Left ventricle myocardium superior (tissue), 1 donor: ENCODE data around the gene NOL3. TPM values are rescaled to one million over a fixed set of nuclear protein-coding genes. Genes with fewer than 3 reads are reported as not detected.

Source experiments
- ATAC-seq: fragments of 200-7000 bp; cut with Tn5 transposase; one replicate; pipeline ENCODE4 v1.9.1; 2020; ENCODE audit warnings: mild to moderate bottlenecking, moderate library complexity
- DNase-seq: peaks from one replicate; pipeline ENCODE4 v3.0.0-alpha.2; 2020
- intact Hi-C: fragments of 100-400 bp; cut with micrococcal nuclease; formaldehyde crosslinking; loops from one replicate; pipeline ENCODE4 v1.11.0; 2022
- total RNA-seq: library from RNA; stranded (reverse); fragmentation: NEBNext Ultra II Directional; extraction: Animal tissue kit (Norgen Biotek cat#: 25700); gene quantifications from one replicate; pipeline ENCODE4 v1.2.1, GENCODE V29; 2021
- donor health status: DM: no; HTN: yes; CAD: no; lungs with severe emphysema.

The NOL3 gene
- total RNA-seq, 1 donor from 2014 or later = 125 TPM

DNA sequence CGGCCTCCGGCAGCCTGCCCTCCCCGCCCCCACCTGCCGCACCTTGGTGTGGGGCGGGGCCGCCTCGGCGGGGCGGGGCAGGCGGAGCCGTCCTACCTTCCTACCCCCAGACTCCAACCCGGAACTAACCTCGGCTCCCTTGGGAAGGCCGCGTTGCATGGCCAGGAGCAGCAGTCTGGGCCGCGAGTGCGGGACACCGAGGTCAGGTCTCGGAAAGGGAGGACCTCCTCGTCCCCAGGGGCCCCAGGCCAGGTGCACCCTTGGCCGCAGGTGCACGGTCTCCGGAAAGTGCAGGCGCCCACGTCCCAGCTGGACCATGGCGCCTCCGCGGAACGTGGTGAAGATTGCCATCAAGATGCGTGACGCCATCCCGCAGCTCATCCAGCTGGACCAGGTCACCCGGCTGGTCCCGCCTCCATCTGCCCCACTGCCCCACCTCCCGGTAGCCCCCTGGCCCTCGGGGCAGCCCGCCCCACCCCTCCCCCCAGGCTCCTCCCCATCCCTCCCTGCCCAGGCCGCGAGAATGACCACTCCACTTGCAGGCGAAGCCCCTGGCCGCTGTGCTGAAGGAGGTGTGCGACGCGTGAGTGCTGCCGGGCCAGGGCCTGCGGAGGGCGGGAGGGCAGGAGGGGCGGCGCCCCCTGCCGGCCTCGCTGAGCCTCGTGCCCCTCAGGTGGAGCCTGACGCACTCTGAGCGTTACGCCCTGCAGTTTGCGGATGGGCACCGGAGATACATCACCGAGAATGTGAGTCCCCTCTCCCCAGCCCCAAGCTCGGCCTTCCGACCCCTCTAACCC, 28.9 kb downstream of the NOL3 start, which contains the start of gene ELMO3:
Gene ELMO3, plus strand, starts transcription at position 121 of the 797 bp plus-strand sequence. Its CDS starts 196 bp downstream, at position 317.
- no peak for DNase-seq
- intact Hi-C loops = no loop called here
- ATAC-seq = peak; percentile 39

DNA sequence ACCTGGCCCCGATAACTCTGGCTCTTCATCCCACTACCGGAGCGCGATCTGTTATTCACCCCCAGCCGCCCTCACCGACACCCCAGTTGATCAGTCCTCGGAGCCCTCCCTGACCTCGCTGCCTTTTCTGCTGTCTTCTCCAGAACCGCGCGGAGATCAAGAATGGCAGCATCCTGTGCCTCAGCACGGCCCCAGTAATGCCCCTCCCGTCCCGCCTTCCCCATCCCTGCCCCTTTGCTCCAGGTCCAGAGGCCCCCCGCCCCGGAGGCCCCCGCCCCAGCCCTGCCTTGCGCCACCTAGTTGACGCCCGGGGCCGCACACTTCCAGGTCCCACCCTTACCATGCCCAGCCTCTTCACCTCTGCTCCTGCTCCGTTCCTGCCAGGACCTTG, 29.5 kb downstream of the NOL3 start:
- ATAC-seq (peak; percentile 4), DNase-seq (no peak)
- intact Hi-C loops = no loop called here

DNA sequence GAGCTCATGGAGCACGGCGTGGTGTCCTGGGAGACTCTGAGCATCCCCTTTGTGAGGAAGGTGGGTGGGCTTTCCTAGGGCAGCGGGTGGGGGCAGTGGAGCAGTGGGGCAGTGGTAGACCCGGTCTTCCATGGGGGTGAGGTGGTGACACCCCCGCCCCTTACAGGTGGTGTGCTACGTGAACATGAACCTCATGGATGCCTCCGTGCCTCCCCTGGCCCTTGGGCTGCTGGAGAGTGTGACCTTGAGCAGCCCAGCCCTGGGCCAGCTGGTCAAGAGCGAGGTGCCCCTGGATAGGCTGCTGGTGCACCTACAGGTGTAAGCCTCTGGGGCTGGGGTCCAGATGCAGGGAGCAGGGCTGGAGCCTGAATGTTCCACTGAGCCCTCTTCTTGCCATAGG, 30.2 kb downstream of the NOL3 start:
- intact Hi-C loops = no loop called here
- ATAC-seq (no peak), DNase-seq (no peak)

DNA sequence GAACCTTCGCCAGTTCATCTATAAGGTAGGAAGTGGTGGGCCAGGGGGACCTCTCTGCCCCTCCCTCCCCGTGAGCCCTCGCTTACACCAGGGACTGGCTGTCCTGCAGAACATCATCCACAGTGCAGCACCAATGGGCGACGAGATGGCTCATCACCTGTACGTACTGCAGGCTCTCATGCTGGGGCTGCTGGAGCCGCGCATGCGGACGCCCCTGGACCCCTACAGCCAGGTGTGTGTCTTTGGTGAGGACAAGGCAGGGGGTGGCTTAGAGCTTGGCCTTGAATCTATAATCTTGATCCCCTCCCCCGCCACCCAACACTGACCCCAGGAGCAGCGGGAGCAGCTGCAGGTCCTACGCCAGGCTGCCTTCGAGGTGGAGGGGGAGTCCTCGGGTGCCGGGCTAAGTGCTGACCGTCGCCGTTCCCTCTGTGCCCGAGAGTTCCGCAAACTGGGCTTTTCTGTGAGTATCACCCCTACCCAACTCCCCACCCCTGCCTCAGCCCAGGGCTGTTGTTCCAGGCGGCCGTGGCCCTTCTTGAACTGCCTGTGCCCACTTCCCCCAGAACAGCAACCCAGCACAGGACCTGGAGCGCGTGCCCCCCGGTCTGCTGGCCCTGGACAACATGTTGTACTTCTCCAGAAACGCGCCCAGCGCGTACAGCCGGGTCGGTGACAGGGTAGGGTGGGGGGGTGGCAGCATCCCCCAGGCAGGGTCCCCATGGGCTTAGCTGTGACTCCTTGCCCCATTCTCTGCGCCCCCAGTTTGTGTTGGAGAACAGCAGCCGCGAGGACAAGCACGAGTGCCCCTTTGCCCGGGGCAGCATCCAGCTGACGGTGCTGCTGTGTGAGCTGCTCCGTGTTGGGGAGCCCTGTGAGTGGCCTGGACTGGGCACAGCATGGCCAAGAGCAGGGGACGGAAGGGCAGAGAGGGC, 31.3 kb downstream of the NOL3 start:
- intact Hi-C loops = no loop called here
- no peak for DNase-seq

DNA sequence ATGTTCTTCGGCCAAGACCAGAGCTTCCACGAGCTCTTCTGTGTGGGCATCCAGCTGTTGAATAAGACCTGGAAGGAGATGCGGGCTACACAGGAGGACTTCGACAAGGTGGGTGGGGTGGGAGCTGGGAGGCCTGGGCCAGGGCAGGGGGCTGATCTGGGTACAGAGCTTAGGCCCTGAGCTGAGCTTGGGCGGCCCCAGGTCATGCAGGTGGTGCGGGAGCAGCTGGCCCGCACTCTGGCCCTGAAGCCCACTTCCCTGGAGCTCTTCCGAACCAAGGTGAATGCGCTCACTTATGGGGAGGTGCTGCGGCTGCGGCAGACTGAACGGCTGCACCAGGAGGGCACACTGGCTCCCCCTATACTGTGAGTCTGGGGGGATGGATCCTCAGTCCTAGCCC, 32.1 kb downstream of the NOL3 start:
- intact Hi-C loops = no loop called here
- ATAC-seq (no peak), DNase-seq (no peak)

More for the DNA sequence above, 31.3 kb downstream of the NOL3 start:
- no peak for ATAC-seq

DNA sequence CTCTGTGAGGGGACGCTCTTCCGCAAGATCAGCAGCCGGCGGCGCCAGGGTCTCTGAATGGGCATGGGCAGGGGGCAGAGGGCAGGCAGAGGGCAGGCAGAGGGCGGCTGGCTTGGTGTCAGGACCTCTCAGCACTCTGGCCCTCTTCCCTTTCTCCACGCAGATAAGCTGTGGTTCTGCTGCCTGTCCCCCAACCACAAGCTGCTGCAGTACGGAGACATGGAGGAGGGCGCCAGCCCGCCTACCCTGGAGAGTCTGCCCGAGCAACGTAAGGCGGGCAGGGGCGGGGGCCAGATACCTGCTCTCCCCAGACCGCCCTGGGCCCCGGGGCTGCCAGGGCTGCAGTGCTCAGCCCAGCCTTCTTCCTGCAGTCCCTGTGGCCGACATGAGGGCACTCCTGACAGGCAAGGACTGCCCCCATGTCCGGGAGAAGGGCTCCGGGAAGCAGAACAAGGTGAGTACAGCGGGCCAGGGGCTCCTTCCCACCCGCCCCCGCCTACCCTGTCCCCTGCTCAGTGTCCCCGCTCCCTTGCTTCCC, 32.7 kb downstream of the NOL3 start:
- intact Hi-C loops = no loop called here
- no peak for DNase-seq
- ATAC-seq = no peak

DNA sequence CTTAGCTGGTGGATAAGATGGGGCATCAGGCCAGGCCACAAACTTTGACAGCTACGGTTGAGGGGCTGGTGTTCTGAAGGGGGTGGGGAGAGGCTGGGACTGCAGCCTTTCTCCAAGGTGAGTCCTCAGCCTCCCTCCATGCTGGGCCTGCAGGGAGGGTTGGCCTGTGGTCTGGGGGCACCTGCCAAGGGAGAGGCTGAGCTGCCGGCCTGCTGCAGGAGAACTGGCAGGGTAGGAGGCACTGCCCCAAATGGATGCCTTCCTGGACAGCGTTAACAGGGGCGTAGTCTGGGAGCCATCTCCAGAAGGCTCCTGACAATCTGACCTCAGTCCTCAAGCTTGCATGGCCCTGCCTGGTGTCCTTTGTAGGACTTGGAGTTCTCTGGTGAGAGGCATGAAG, 33.7 kb downstream of the NOL3 start:
- DNase-seq (no peak), ATAC-seq (no peak)
- intact Hi-C loops = no loop called here

DNA sequence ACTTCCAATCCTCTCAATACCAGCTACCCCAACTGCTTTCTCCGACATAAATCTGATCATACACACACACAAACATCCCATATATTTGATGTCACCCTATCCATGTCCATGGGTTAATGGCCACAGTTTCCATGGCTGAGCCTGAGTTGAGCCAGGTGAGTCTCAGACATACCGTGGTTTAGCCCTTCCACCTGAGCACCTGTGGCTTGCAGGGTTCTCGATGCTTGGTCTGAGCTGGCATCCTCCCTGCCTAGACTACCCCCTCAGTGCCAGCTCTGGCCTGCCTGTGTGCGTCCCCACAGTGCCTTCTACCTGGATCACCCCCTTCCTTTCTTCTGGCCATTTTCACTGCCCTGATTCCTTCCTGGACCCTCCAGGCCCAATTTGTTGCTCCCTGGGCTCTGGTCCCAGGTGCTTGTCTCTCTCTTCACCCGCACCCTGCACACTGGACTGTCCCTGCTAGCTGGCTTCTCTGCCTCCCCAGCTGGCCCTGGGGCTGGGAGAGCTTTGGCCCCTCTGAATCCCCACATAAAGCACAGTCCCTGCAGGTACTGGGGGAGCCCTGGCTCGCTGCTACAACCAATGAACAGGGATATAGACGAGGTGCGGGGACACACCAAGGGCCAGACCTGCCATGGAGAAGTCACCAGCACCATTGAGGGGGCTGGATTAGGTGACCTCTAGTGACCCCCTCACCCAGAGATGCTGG, 35.9 kb downstream of the NOL3 start:
- DNase-seq (no peak), ATAC-seq (no peak)

DNA sequence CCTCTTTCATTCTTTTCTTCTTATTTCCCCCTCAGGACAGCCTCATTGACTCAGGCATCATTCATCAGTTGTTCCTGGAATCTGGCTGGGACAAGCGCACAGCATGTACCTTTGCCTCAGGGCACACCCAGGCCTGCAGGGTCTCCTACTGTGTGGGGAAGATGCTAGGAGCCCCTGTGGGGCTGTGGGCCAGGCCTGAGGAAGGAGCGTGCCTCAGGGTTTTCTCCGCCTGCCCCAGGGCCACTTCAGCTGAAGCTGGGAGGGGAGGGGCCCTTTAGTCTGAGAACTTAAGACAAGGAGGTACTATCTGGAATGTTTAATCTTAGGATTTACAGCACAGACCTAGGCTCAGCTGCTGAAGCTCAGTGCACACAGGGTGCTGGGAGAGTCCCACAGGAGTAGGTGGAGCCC, 36.5 kb downstream of the NOL3 start:
- ATAC-seq (no peak), DNase-seq (no peak)
- intact Hi-C loops = no loop called here

More for the DNA sequence above, 35.9 kb downstream of the NOL3 start:
- intact Hi-C loops = no loop called here

DNA sequence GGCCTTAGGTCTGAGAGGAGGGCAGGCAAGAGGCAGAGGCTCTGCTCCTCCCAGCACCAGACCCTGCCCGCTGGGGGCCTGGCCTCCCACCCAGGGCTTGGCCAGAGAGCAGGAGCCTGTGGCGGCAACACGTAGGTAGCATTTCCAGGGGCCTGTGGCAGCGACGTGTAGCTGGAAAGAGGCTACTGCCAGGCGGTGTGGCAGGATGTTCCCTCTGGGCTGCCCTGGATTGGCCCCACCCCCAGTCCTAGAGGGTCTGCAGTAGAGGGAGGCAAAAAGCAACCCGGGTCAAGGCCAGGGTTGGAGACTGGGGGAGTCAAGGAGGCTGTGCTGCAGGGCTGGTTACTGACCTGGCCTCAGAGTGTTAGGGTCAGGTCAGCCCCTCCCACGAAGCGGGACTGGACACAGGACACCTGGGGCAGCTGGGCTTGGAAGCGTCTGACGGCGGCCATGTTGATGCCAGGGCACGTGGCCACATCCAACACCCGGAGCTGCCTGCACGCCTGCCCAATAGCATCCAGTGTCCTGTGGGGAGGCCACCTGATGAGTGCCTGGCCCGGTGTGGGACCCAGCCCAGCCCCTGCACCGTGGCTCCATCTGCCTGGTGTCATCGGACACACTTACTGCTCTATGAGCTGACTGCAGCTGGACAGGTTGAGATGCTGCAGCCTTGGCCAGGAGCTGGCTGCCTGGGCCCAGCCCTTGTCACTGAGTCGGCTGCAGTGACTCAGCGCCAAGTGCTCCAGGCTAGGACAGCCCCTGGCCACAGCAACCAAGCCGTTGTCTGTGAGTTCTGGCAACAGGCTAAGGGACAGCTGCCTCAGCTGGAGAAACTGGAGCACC, 37.1 kb downstream of the NOL3 start:
- intact Hi-C loops = no loop called here
- DNase-seq (no peak), ATAC-seq (no peak)

DNA sequence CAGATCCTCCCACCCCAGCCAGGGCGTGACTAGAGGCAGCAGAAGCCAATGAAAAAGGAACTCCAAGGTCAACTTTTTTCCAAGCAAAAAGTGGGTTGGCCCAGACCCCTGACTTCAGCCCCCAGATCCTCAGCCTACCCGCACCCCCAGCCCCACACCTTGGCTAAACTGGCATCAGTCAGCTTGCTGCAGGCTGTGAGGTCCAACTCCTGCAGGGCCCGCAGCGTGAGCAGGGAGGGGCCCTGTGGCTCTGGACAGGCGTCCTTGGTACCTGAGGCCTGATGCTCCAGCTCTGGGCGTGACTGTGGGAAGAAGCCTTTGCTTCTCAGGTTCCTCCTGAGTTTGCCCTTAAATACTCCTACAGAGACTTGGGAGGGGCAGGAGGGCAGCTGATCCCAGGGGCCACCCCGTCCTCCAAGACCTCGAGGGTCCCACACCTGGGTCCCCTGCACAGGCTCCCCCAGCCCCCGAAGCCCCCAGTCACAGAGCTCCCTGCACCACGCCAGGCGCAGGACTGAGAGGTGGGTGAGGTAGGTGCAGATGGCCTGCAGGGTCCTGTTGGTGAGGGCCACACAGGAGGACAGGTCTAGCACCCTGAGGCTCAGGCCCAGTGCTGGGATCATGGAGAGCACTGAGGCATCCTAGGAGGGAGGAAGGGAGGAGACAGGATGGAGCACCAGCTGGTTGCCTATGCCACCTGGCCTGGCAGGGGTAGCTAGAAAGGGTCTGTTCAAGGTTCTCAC, 38.0 kb downstream of the NOL3 start:
- intact Hi-C loops = no loop called here
- DNase-seq = no peak
- no peak for ATAC-seq

DNA sequence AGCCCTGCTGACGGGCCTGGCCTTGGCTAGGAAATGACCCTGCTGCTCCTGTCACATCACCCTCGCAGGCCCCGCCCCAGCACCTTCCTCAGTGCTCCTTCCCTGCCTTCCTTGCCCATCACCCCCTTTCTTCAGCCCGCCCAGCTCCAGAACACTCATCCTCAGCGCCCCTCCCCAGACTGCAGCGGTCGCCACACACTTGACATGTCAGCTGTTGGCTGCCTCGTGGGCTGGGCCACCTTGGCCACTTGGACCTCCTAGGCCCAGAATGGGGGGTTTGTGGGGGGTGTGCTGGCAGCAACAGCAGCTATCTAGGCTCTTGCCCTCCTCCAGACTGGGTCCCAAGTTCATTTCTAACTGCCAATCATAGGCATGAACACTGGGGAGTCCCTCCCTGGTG, 39.2 kb downstream of the NOL3 start:
- ATAC-seq (no peak), DNase-seq (no peak)
- intact Hi-C loops = no loop called here

DNA sequence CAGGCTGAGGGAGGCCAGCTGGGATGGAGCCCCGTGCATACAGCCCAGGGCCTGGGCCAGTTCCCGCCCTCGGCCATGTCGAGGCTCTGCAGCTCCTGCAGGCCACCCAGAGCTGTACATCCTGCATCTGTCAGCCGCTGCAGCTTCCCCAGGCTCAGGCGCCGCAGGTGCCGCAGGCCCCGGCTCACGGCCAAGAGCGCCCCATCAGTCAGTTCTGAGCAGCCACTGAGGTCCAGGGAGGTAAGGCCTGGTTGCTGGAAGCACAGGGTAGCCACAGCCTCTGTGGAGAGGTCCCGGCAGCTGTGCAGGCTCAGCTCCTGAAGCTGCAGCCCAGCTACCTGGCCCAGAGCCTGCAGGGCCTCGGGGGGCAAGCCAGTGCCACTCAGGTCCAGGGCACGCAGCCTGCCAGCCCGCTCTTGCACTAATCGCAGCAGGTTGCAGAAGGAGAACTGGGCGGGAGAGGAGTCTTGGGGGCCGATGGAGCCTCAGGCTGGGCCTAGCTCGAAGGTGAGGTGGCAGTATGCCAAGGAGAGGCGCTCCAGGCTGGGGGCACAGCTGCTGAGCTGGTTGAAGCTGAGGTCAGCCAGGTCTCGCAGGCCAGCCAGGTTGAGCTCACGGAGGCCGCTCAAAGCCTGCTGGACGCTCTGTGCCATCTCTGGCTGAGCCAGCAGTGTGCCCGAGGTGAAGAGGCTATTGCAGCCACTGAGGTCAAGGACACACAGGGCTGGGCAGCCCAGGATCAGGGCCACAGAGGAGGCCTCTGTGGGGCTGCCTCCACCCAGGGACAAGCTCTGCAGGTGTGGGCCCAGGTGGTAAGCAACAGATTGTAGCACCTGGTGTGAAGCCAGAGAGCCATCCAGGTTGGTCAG, 40.0 kb downstream of the NOL3 start:
- intact Hi-C loops = no loop called here
- no peak for ATAC-seq
- DNase-seq = no peak

DNA sequence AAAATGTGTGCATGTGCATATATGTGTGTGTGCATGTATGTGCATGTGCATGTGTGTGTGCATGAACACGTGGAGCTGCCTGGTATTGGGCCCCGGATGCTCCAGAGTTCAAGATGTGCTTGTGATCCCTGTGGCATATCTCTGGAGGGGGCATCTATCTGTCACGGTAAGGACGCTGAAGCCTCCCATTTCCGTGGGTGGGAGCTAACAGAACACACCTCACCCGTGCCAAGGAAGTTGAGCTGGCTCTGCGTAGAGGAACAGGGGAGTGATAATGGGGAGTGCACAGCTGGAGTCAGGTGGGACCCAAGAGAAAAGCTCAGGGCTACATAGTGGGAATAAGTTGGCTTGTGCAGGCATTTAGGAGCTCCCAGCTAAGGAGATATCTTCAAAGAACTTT, 41.3 kb downstream of the NOL3 start:
- no peak for ATAC-seq
- intact Hi-C loops = no loop called here
- DNase-seq = no peak

DNA sequence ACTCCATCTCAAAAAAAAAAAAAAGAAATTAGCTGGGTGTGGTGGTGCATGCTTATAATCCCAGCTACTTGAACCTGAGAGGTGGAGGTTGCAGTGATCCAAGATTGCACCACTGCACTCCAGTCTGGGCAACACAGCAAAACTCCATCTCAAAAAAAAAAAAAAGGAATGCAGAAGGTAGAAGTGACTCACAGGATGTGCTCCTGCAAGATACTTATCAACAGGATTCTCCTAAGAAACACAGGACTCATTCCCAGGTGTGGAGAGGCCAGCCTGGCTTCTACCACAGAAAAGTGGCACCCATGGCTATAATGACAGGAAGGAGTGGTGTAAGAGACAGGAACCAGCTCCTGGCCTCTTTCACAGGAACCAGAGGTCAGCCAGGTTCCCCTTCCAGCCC, 42.4 kb downstream of the NOL3 start:
- intact Hi-C loops = no loop called here
- ATAC-seq (no peak), DNase-seq (no peak)

DNA sequence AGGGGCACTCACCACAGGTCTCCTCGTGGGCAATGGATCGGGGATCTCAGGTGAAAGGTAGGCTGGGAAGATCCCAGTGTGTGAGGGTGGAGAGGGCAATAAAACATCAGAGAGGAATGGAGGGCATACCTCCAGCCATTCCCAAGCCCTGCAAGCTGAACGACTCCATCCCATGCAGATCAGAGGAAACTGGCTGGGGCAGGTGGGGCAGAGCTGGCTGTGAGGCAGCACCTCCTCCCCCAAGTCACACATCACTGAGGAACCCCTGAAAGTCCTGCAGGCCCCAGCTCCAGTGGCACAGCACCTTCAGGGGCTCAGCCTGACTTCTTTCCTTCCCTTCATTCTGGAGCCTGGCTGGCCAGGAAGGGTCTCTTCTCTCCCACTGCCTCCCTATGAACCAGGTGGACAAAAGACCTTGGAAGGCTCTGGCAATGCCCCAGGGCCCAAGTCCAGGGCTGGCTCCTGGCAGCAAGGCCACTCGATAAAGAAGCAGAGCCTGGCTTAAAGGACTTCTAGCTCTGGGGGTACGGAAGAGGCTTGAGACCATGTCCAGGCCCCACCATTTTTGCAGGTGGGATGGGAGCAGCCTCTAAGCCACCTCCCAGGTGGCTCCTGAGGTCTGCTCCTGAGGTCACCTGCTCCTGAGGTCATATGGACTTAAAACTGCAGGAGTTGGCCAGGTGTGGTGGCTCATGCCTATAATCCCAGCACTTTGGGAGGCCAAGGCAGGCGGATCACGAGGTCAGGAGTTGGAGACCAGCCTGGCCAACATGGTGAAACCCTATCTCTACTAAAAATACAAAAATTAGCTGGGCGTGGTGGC, 43.1 kb downstream of the NOL3 start:
- intact Hi-C loops = no loop called here
- ATAC-seq (no peak), DNase-seq (no peak)
